ENCODE data around the gene PSMA5.
"Not testable (repeated sequence)": the region's sequence is repeated elsewhere in the genome, so short reads cannot be mapped to it uniquely, and the experiment has no call there.

- TF ChIP-seq CTCF (IDR thresholded peaks at IDR 0.05 in 4 of 5, conservative IDR thresholded peaks at IDR 0.05 in 1 of 5); POLR2A (IDR thresholded peaks at IDR 0.05): not testable (repeated sequence)
These were observed 19.9 kb upstream of the PSMA5 start for GRCh38 chr1:109445949-109446695.

Data from gastrocnemius medialis (tissue), 4 donors.